Stimulated activated CD8-positive, alpha-beta memory T cell treated with anti-CD3 and anti-CD28 coated beads, Interleukin-12 subunit alpha, Interleukin-12 subunit beta, amount 100 ng/mL, for 4 hours (primary cell): ENCODE data around the gene CD164.

ENCODE experiments used
- DNase-seq: peaks from one replicate; pipeline ENCODE4 v3.0.0-alpha.2; 2020; ENCODE audit warnings: low read depth

Gene CD164

GRCh38 chr6:109381747-109382575 is at the start of gene CD164:
Gene CD164 (minus strand): TSS chr6:109382467. CDS start chr6:109382378, 89 bp downstream.
- peak; percentile 89 for DNase-seq

GRCh38 chr6:109429496-109429895 is 47.2 kb upstream of the CD164 start:
- DNase-seq: no peak

- DNase-seq: no peak
Observed at GRCh38 chr6:109428889-109429477, 46.7 kb upstream of the CD164 start.

- DNase-seq: no peak
Observed at GRCh38 chr6:109424946-109425345, 42.7 kb upstream of the CD164 start.

GRCh38 chr6:109421184-109421583 is 38.9 kb upstream of the CD164 start:
- DNase-seq: no peak

GRCh38 chr6:109420751-109421150 is 38.5 kb upstream of the CD164 start:
- no peak for DNase-seq

GRCh38 chr6:109417646-109418045 is 35.4 kb upstream of the CD164 start:
- DNase-seq: no peak

- no peak for DNase-seq
Observed at GRCh38 chr6:109411034-109411433, 28.8 kb upstream of the CD164 start.

- DNase-seq: no peak
Observed at GRCh38 chr6:109406196-109406595, 23.9 kb upstream of the CD164 start.

GRCh38 chr6:109397020-109397419 is 14.8 kb upstream of the CD164 start:
- DNase-seq: no peak

- DNase-seq: no peak
Observed at GRCh38 chr6:109396046-109396718, 13.9 kb upstream of the CD164 start.

- DNase-seq: no peak
Observed at GRCh38 chr6:109393886-109394281, 11.6 kb upstream of the CD164 start.

- DNase-seq: no peak
Observed at GRCh38 chr6:109393157-109393885, 11.1 kb upstream of the CD164 start.

GRCh38 chr6:109389650-109390274 is 7.5 kb upstream of the CD164 start:
- DNase-seq: no peak

- no peak for DNase-seq
Observed at GRCh38 chr6:109388265-109388664, 6.0 kb upstream of the CD164 start.

GRCh38 chr6:109383438-109383940 is 1.2 kb upstream of the CD164 start:
- DNase-seq: no peak

GRCh38 chr6:109382576-109383437 is 540 bp upstream of the CD164 start:
- peak; percentile 88 for DNase-seq

- no peak for DNase-seq
Observed at GRCh38 chr6:109381061-109381746, 1.1 kb downstream of the CD164 start.

GRCh38 chr6:109379711-109380110 is 2.6 kb downstream of the CD164 start:
- DNase-seq: no peak

GRCh38 chr6:109377717-109378116 is 4.5 kb downstream of the CD164 start:
- no peak for DNase-seq
